GM18861 (cell line): ENCODE measurements around the gene PEX16.

Experiments used
- ATAC-seq: cut with Tn5 transposase; IDR thresholded peaks from one replicate; pipeline ENCODE4 v1.9.1; 2021; ENCODE audit not compliant: unreplicated experiment

Gene PEX16

GRCh38 chr11:45917623-45918330 lies at the start of gene PEX16:
Gene PEX16, minus strand, starts transcription at chr11:45917877. Its CDS starts 66 bp downstream, at chr11:45917811.
- peak; percentile 84 for ATAC-seq

GRCh38 chr11:45964911-45965389 lies 47.3 kb upstream of the PEX16 start:
- ATAC-seq, result peak; percentile 68

- ATAC-seq, result no peak
Measured at GRCh38 chr11:45961751-45962240, 44.1 kb upstream of the PEX16 start.

GRCh38 chr11:45960387-45961095 lies 42.9 kb upstream of the PEX16 start:
- ATAC-seq, result no peak

GRCh38 chr11:45959851-45960250 lies 42.2 kb upstream of the PEX16 start:
- no peak for ATAC-seq

GRCh38 chr11:45949992-45950407 lies 32.3 kb upstream of the PEX16 start:
- no peak for ATAC-seq

- no peak for ATAC-seq
Measured at GRCh38 chr11:45948356-45948755, 30.7 kb upstream of the PEX16 start.

- no peak for ATAC-seq
Measured at GRCh38 chr11:45947885-45948284, 30.2 kb upstream of the PEX16 start.

GRCh38 chr11:45945397-45945999 lies 27.8 kb upstream of the PEX16 start:
- no peak for ATAC-seq

- no peak for ATAC-seq
Measured at GRCh38 chr11:45942381-45942780, 24.7 kb upstream of the PEX16 start.

- ATAC-seq, result no peak
Measured at GRCh38 chr11:45941285-45941684, 23.6 kb upstream of the PEX16 start.

GRCh38 chr11:45939836-45940235 lies 22.2 kb upstream of the PEX16 start:
- no peak for ATAC-seq

GRCh38 chr11:45937916-45938315 lies 20.2 kb upstream of the PEX16 start:
- ATAC-seq, result no peak

GRCh38 chr11:45936511-45937054 lies 18.9 kb upstream of the PEX16 start:
- no peak for ATAC-seq

- no peak for ATAC-seq
Measured at GRCh38 chr11:45935349-45936064, 17.8 kb upstream of the PEX16 start.

- ATAC-seq, result no peak
Measured at GRCh38 chr11:45934580-45935318, 17.1 kb upstream of the PEX16 start.

GRCh38 chr11:45933846-45934579 lies 16.3 kb upstream of the PEX16 start:
- ATAC-seq, result no peak

- no peak for ATAC-seq
Measured at GRCh38 chr11:45933131-45933831, 15.6 kb upstream of the PEX16 start.

GRCh38 chr11:45932217-45932616 lies 14.5 kb upstream of the PEX16 start:
- no peak for ATAC-seq
